HL-60 (cell line): ENCODE measurements around the gene CADM1.

Experiments used
- DNase-seq, 2 experiments: peaks; one replicate each; pipeline ENCODE4 v3.0.0-alpha.2; 2010 to 2020; ENCODE audit warnings: low read depth in 1 of 2, low spot score in 1 of 2
- H3K27ac ChIP-seq: fragments of 250-450 bp; sonication (Bioruptor Pico); replicated peaks from 2 replicates; pipeline ENCODE4 v1.5.1; 2020; ENCODE audit warnings: mild to moderate bottlenecking, moderate library complexity
- H3K27me3 ChIP-seq: fragments of 250-450 bp; sonication (Bioruptor Pico); 2 replicates; pipeline ENCODE4 v1.5.1; 2021; ENCODE audit warnings: mild to moderate bottlenecking, moderate library complexity; ENCODE audit not compliant: insufficient read depth, poor library complexity, severe bottlenecking
- H3K4me3 ChIP-seq: replicated peaks from 2 replicates; pipeline ENCODE4 v1.5.1; 2011; ENCODE audit warnings: mild to moderate bottlenecking, control low read depth, low read length; ENCODE audit not compliant: insufficient read depth
- GABPA ChIP-seq: IDR thresholded peaks from 2 replicates; pipeline ENCODE4 v1.6.1; 2012; ENCODE audit warnings: low read depth
- POLR2AphosphoS5 ChIP-seq: IDR thresholded peaks from 2 replicates; pipeline ENCODE4 v1.6.1; 2012; ENCODE audit warnings: low read depth
- SPI1 ChIP-seq: IDR thresholded peaks from 2 replicates; pipeline ENCODE4 v1.6.1; 2012; ENCODE audit warnings: low read depth, mild to moderate bottlenecking, borderline replicate concordance
- TF ChIP-seq, protein P1 (sequence below): IDR thresholded peaks from one replicate; pipeline ENCODE4 v1.5.1; 2011; ENCODE audit warnings: low read length, control low read depth, inconsistent platforms; ENCODE audit not compliant: insufficient read depth
- TF ChIP-seq, protein P2 (sequence below): IDR thresholded peaks from 2 replicates; pipeline ENCODE4 v1.6.1; 2012; ENCODE audit warnings: low read depth; ENCODE audit not compliant: insufficient replicate concordance

The CADM1 gene

DNA sequence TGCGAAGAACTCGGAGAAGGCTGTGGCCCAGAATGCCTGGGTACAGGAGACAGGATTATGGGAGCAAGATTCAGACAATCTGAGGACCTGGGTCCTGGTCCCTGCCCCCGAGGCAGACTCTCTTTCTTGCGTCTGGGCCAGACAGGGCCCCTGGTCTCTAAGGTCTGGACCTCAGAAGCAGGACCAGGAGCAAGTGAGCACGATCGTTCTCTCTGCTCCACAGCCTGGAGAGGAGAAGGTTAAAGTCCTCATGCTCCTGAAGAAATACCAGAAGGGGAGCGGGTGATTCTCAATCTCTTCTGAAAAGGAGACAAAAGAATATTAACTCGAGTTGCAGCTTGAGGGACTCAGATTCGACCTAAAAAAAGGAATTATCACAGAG lies 349.9 kb downstream of the CADM1 start:
- TF ChIP-seq SPI1: no peak
- TF ChIP-seq, protein P1, sequence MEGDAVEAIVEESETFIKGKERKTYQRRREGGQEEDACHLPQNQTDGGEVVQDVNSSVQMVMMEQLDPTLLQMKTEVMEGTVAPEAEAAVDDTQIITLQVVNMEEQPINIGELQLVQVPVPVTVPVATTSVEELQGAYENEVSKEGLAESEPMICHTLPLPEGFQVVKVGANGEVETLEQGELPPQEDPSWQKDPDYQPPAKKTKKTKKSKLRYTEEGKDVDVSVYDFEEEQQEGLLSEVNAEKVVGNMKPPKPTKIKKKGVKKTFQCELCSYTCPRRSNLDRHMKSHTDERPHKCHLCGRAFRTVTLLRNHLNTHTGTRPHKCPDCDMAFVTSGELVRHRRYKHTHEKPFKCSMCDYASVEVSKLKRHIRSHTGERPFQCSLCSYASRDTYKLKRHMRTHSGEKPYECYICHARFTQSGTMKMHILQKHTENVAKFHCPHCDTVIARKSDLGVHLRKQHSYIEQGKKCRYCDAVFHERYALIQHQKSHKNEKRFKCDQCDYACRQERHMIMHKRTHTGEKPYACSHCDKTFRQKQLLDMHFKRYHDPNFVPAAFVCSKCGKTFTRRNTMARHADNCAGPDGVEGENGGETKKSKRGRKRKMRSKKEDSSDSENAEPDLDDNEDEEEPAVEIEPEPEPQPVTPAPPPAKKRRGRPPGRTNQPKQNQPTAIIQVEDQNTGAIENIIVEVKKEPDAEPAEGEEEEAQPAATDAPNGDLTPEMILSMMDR: no peak
- no peak for DNase-seq
- Histone ChIP-seq H3K4me3 (no peak overlapping the region), H3K27me3 (no peaks in the 10 kb centered on the region), H3K27ac (no peak overlapping the region)

DNA sequence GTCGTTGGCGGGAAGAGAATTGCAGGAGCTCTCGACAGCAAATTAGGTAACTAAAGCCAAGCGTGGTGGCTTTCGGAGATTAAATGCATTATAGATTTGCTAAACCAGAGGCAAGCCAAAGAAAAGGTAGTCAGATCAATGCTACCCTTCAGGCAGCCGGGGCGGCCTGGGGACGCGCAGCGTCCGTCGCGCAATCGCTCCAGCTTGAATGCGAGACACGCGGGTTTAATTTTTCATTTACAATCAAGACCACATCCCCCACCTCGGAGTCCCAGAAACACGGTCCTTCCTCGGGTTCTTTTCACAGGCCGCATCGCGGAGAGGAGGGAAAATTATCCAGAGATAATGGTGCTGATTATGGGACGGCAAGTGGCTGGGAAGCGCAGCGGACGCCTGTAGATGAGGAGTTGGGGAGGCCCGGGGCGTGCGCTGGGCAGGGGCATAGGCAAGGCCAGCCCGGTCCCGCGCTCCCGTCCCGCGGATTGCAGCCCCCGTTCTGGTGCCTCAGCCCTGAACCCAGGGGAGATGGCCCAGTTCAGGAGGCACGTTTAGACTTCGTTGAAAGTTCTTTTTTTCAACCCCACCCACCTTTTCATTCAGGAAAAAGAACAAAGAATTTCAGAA lies 350.4 kb downstream of the CADM1 start:
- Histone ChIP-seq H3K27me3 (no peaks in the 10 kb centered on the region), H3K27ac (no peak overlapping the region), H3K4me3 (no peak overlapping the region)
- DNase-seq: no peak
- TF ChIP-seq SPI1: no peak
- TF ChIP-seq, protein P1: no peak
- TF ChIP-seq, protein P2, sequence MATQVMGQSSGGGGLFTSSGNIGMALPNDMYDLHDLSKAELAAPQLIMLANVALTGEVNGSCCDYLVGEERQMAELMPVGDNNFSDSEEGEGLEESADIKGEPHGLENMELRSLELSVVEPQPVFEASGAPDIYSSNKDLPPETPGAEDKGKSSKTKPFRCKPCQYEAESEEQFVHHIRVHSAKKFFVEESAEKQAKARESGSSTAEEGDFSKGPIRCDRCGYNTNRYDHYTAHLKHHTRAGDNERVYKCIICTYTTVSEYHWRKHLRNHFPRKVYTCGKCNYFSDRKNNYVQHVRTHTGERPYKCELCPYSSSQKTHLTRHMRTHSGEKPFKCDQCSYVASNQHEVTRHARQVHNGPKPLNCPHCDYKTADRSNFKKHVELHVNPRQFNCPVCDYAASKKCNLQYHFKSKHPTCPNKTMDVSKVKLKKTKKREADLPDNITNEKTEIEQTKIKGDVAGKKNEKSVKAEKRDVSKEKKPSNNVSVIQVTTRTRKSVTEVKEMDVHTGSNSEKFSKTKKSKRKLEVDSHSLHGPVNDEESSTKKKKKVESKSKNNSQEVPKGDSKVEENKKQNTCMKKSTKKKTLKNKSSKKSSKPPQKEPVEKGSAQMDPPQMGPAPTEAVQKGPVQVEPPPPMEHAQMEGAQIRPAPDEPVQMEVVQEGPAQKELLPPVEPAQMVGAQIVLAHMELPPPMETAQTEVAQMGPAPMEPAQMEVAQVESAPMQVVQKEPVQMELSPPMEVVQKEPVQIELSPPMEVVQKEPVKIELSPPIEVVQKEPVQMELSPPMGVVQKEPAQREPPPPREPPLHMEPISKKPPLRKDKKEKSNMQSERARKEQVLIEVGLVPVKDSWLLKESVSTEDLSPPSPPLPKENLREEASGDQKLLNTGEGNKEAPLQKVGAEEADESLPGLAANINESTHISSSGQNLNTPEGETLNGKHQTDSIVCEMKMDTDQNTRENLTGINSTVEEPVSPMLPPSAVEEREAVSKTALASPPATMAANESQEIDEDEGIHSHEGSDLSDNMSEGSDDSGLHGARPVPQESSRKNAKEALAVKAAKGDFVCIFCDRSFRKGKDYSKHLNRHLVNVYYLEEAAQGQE: no peak
- no peak for TF ChIP-seq GABPA
- TF ChIP-seq POLR2AphosphoS5: no peak

DNA sequence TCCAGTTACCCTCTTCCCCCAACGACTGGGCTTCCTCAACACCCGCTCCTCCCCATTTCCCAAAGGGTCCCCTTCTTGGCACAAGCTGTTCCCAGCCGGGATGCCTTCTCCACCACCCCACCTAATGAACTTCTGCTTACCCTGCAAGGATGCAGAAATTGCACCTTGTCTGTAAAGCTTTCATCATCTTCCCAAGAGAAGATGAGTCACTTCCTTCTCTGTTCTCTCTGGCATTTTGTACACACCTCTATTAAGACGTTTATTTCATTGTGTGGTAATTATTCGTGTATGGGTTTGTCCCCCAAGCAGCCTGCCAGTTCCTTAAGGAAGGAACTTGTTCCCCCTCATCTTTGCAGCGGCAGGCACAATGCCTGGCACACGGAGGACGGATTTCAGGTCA lies 351.1 kb downstream of the CADM1 start:
- no peak overlapping the region for H3K27ac ChIP-seq
- no peaks in the 10 kb centered on the region for H3K27me3 ChIP-seq
- no peak for TF ChIP-seq GABPA
- TF ChIP-seq, protein P2: no peak
- TF ChIP-seq, protein P1: no peak
- TF ChIP-seq SPI1: no peak
- TF ChIP-seq POLR2AphosphoS5: no peak
- H3K4me3 ChIP-seq: no peak overlapping the region
- peak; percentile 3 to 30 for DNase-seq

DNA sequence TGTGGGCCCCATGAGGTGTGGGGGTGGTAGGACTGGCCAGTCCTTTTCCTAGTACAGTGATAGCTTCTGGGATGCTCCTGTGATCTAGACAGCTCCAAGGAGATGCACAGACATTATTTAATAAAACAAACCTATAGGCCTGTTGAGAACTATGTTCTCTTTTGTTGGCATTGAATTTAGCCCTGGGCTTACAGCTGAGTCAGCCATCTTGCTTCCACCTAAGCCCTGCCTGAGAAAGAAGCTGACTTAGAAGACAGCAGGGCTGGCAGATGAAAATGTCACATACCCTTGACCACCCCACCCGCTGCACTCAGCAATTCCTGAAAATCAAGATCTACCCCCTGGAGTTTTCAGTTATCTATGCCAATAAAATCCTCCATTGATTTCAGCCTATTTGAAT lies 353.2 kb downstream of the CADM1 start:
- DNase-seq: no peak
- TF ChIP-seq SPI1 (no peak), GABPA (no peak), POLR2AphosphoS5 (no peak)
- TF ChIP-seq, protein P1: no peak
- TF ChIP-seq, protein P2: no peak
- Histone ChIP-seq H3K27me3 (no peaks in the 10 kb centered on the region), H3K27ac (no peak overlapping the region), H3K4me3 (no peak overlapping the region)
